ENCODE results near the gene CELF5. TPM values are rescaled to one million over a fixed set of nuclear protein-coding genes. Genes with fewer than 3 reads are reported as not detected.

Gene CELF5
- total RNA-seq, 1 experiment from 2014 or later: 0.48 TPM

GRCh38 chr19:3207461-3208242 lies 16.8 kb upstream of the CELF5 start:
- no peaks in the 10 kb centered on the region for H4K20me1 ChIP-seq (ENCODE audit: insufficient read depth)
- POLR2A ChIA-PET (ENCODE audit: unreplicated experiment): interaction anchor here (0.6 kb wide), 1 partner anchor 212 kb away, joined by 3 read pairs; no protein-coding TSS in a partner anchor
- no peaks in the 10 kb centered on the region for H3K79me2 ChIP-seq (ENCODE audit: low read depth)
- no peak overlapping the region for H3K4me3 ChIP-seq
- no peaks in the 10 kb centered on the region for H3K27me3 ChIP-seq (ENCODE audit: insufficient read depth, low read depth)
- H3K9me3 ChIP-seq (ENCODE audit: insufficient read depth, low read depth): no peaks in the 10 kb centered on the region
- no peaks in the 10 kb centered on the region for H3F3A ChIP-seq (ENCODE audit: insufficient read depth, low read depth)
- BruUV-seq (replicated peaks): no TSS peak
- TF ChIP-seq EZH2 (IDR thresholded peaks at IDR 0.05; ENCODE audit: low read depth) (no peak), CTCF (conservative IDR thresholded peaks at IDR 0.05) (no peak)
- H3K4me2 ChIP-seq: no peak overlapping the region
- no peak for DNase-seq
- CTCF ChIA-PET: no interaction called here
- H3K27ac ChIP-seq: no peak overlapping the region
- intact Hi-C loops (cut with micrococcal nuclease; ENCODE audit: unreplicated experiment): no loop called here
- H3K4me1 ChIP-seq (replicated peaks; ENCODE audit: insufficient read depth): no peaks in the 10 kb centered on the region
- H2AFZ ChIP-seq: no peak overlapping the region
- no peaks in the 10 kb centered on the region for H3K36me3 ChIP-seq (ENCODE audit: low read depth)
- H3K9me2 ChIP-seq (ENCODE audit: insufficient read depth): no peaks in the 10 kb centered on the region

DNA sequence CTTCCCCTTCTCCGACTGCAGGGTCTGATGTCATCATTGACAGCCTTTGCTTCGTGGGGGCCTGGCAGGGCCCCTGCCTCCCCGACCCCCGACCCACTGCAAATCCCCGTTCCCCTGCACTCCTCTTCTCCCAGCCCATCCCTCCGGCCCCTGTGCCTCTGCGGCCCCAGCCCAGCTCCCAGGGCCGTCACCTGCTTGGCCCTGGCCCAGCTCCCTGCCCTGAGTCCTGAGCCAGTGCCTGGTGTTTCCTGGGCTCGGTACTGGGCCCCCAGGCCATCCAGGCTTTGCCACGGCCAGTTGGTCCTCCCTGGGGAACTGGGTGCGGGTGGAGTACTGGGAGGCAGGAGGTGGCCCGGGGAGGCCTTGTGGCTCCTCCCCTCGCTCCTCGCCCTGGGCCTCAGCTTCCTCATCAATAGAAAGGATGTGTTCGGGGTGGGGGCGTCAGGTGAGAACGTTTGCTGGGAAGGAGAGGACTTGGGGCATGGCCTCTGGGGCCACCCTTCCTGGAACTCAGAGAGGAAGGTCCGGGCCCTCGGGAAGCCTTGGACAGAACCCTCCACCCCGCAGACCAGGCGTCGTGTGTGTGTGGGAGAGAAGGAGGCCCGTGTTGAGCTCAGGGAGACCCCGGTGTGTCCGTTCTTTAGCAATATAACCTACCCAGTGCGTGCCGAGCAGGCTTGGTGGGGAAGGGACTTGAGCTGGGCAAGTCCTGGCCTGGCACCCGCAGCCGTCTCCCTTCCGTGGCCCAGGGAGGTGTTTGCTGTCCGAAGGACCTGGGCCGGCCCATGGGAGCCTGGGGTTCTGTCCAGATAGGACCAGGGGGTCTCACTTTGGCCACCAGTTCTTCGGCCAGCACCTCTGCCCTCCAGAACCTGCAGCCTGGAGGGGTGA lies 15.9 kb upstream of the CELF5 start:
- POLR2A ChIA-PET (ENCODE audit: unreplicated experiment): no interaction called here
- no peaks in the 10 kb centered on the region for H3K9me2 ChIP-seq (ENCODE audit: insufficient read depth)
- H3K79me2 ChIP-seq (ENCODE audit: low read depth): no peaks in the 10 kb centered on the region
- H3K4me2 ChIP-seq: no peak overlapping the region
- H3K9me3 ChIP-seq (ENCODE audit: insufficient read depth, low read depth): no peaks in the 10 kb centered on the region
- no peaks in the 10 kb centered on the region for H3F3A ChIP-seq (ENCODE audit: insufficient read depth, low read depth)
- DNase-seq: no peak
- no peak overlapping the region for H3K4me3 ChIP-seq
- H2AFZ ChIP-seq: no peak overlapping the region
- no peak overlapping the region for H3K27ac ChIP-seq
- CTCF ChIA-PET: no interaction called here
- no TSS peak for BruUV-seq (replicated peaks)
- no peaks in the 10 kb centered on the region for H4K20me1 ChIP-seq (ENCODE audit: insufficient read depth)
- TF ChIP-seq CTCF (conservative IDR thresholded peaks at IDR 0.05) (no peak), EZH2 (IDR thresholded peaks at IDR 0.05; ENCODE audit: low read depth) (no peak)
- H3K27me3 ChIP-seq (ENCODE audit: insufficient read depth, low read depth): no peaks in the 10 kb centered on the region
- intact Hi-C loops (cut with micrococcal nuclease; ENCODE audit: unreplicated experiment): no loop called here
- no peaks in the 10 kb centered on the region for H3K36me3 ChIP-seq (ENCODE audit: low read depth)
- H3K4me1 ChIP-seq (replicated peaks; ENCODE audit: insufficient read depth): no peaks in the 10 kb centered on the region

DNA sequence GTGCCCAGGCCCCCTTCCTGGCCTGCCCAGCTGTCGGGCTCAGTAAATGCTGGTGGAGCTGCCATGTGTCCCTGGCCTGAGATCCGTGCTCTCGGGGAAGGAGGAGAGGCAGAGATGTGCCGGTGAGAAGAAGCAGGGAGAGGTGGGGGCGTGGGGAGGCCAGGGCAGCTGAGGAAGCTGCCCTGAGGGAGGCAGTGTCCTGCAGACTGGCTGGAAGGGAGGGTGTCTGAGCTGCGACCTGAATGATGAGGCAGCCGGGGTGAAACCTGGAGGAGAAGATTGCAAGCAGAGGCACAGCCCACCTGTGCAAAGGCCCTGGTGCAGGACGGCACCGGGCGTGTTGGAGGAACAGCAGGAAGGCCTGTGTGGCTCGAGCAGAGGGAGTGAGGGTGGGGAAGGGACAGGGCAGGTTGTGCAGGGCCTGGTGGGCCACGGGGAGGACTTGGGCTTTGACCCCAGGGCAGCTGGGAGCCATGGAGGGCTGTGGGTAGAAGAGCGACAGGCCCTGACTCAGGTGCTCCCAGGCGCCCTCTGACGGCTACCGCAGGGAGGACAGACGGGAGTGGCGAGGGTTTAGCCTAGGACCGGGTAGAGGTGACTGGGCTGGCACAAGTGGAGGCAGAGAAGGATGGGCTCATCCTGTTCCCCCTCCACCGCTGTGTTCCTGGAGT lies 14.0 kb upstream of the CELF5 start:
- H3K9me3 ChIP-seq (ENCODE audit: insufficient read depth, low read depth): no peaks in the 10 kb centered on the region
- POLR2A ChIA-PET (ENCODE audit: unreplicated experiment): no interaction called here
- H2AFZ ChIP-seq: no peak overlapping the region
- CTCF ChIA-PET: interaction anchor here (0.6 kb wide), 1 partner anchor 12 kb away, joined by 6 read pairs; no protein-coding TSS in a partner anchor
- no peaks in the 10 kb centered on the region for H3K79me2 ChIP-seq (ENCODE audit: low read depth)
- no peaks in the 10 kb centered on the region for H3K9me2 ChIP-seq (ENCODE audit: insufficient read depth)
- no peak overlapping the region for H3K4me2 ChIP-seq
- no peaks in the 10 kb centered on the region for H3K27me3 ChIP-seq (ENCODE audit: insufficient read depth, low read depth)
- H4K20me1 ChIP-seq (ENCODE audit: insufficient read depth): no peaks in the 10 kb centered on the region
- H3F3A ChIP-seq (ENCODE audit: insufficient read depth, low read depth): no peaks in the 10 kb centered on the region
- BruUV-seq (replicated peaks): no TSS peak
- no peaks in the 10 kb centered on the region for H3K36me3 ChIP-seq (ENCODE audit: low read depth)
- no peaks in the 10 kb centered on the region for H3K4me1 ChIP-seq (replicated peaks; ENCODE audit: insufficient read depth)
- TF ChIP-seq EZH2 (IDR thresholded peaks at IDR 0.05; ENCODE audit: low read depth) (no peak), CTCF (conservative IDR thresholded peaks at IDR 0.05) (peak; percentile 54)
- H3K4me3 ChIP-seq: no peak overlapping the region
- peak in 1 of 2 experiments; percentile 34 for DNase-seq
- H3K27ac ChIP-seq: no peak overlapping the region
- intact Hi-C loops (cut with micrococcal nuclease; ENCODE audit: unreplicated experiment): no loop called here

Data from PC-9 (cell line).